Measurements from ENCODE around the gene SLC35E4.
A peak's percentile ranks its signal among the peaks of the same experiment; 100 is the strongest.

Gene SLC35E4

GRCh38 chr22:30680991-30681770, 45.6 kb downstream of the SLC35E4 start:
- H3K4me2 ChIP-seq, result peak overlapping the region; percentile 53 to 82 (median 73)
- peak in 4 of 11 experiments; percentile 52 to 79 (median 66); a peak in 6 of 22 replicates for TF ChIP-seq Cebpa-rat (IDR thresholded peaks at IDR 0.05)
- H3K36me3 ChIP-seq, result no peaks in the 10 kb centered on the region

GRCh38 chr22:30681831-30682230, 46.2 kb downstream of the SLC35E4 start:
- TF ChIP-seq Cebpa-rat (IDR thresholded peaks at IDR 0.05), result no peak
- Histone ChIP-seq H3K27me3 (no peaks in the 10 kb centered on the region), H3K4me2 (peak overlapping the region; percentile 53 to 82 (median 73); a peak in 21 of 22 replicates)

More at GRCh38 chr22:30680991-30681770, 45.6 kb downstream of the SLC35E4 start:
- Histone ChIP-seq H3K4me3 (no peak overlapping the region), H3K27ac (peak overlapping the region in 10 of 11 experiments; percentile 19 to 81 (median 64); a peak in 19 of 22 replicates), H3K9me3 (replicated peaks in 1 of 11) (no peaks in the 10 kb centered on the region), H4K20me1 (no peaks in the 10 kb centered on the region), H3K4me1 (peaks cover 21 to 33% (median 24%) of the 10 kb centered on the region in 10 experiments), H3K9ac (peak overlapping the region; percentile 4 to 65 (median 37); a peak in 14 of 22 replicates), H3K27me3 (no peaks in the 10 kb centered on the region)

GRCh38 chr22:30685178-30685577, 49.6 kb downstream of the SLC35E4 start:
- Histone ChIP-seq H3K4me2 (no peak overlapping the region), H4K20me1 (no peaks in the 10 kb centered on the region), H3K36me3 (no peaks in the 10 kb centered on the region), H3K9ac (no peak overlapping the region), H3K27ac (no peak overlapping the region), H3K4me3 (no peak overlapping the region), H3K9me3 (replicated peaks in 1 of 11) (no peaks in the 10 kb centered on the region), H3K4me1 (peaks cover 20 to 22% (median 21%) of the 10 kb centered on the region in 10 experiments), H3K27me3 (no peaks in the 10 kb centered on the region)
- no peak for TF ChIP-seq Cebpa-rat (IDR thresholded peaks at IDR 0.05)

More at GRCh38 chr22:30681831-30682230, 46.2 kb downstream of the SLC35E4 start:
- Histone ChIP-seq H3K4me1 (peaks cover 21 to 33% (median 24%) of the 10 kb centered on the region in 10 experiments), H3K27ac (peak overlapping the region in 7 of 11 experiments; percentile 50 to 81 (median 69); a peak in 10 of 22 replicates), H3K4me3 (no peak overlapping the region), H4K20me1 (no peaks in the 10 kb centered on the region), H3K36me3 (no peaks in the 10 kb centered on the region), H3K9ac (peak overlapping the region in 1 of 11 experiments; percentile 65; a peak in 2 of 22 replicates), H3K9me3 (replicated peaks in 1 of 11) (no peaks in the 10 kb centered on the region)

- Histone ChIP-seq H3K9me3 (replicated peaks in 1 of 11) (no peaks in the 10 kb centered on the region), H4K20me1 (no peaks in the 10 kb centered on the region), H3K27me3 (no peaks in the 10 kb centered on the region), H3K4me3 (no peak overlapping the region), H3K36me3 (no peaks in the 10 kb centered on the region), H3K4me1 (peaks cover 0 to under 1% (median 0%) of the 10 kb centered on the region in 10 experiments; a peak in 5 of 20 replicates), H3K27ac (no peak overlapping the region), H3K4me2 (no peak overlapping the region), H3K9ac (no peak overlapping the region)
- TF ChIP-seq Cebpa-rat (IDR thresholded peaks at IDR 0.05), result no peak
These were observed 51.8 kb downstream of the SLC35E4 start for GRCh38 chr22:30687358-30687757.

GRCh38 chr22:30689622-30690021, 54.0 kb downstream of the SLC35E4 start:
- peaks cover 0 to 11% (median 0%) of the 10 kb centered on the region in 10 experiments; a peak in 1 of 20 replicates for H3K4me1 ChIP-seq
- no peak overlapping the region for H3K4me3 ChIP-seq
- no peaks in the 10 kb centered on the region for H3K9me3 ChIP-seq (replicated peaks in 1 of 11)
- no peak overlapping the region for H3K27ac ChIP-seq
- TF ChIP-seq Cebpa-rat (IDR thresholded peaks at IDR 0.05), result no peak
- no peak overlapping the region for H3K4me2 ChIP-seq
- no peaks in the 10 kb centered on the region for H4K20me1 ChIP-seq
- H3K36me3 ChIP-seq, result no peaks in the 10 kb centered on the region
- H3K9ac ChIP-seq, result no peak overlapping the region
- no peaks in the 10 kb centered on the region for H3K27me3 ChIP-seq

GRCh38 chr22:30691204-30691603, 55.6 kb downstream of the SLC35E4 start:
- Histone ChIP-seq H3K27me3 (peaks cover 0 to 8% (median 0%) of the 10 kb centered on the region in 11 experiments; a peak in 2 of 22 replicates), H3K27ac (no peak overlapping the region), H3K9me3 (replicated peaks in 1 of 11) (no peaks in the 10 kb centered on the region), H3K36me3 (no peaks in the 10 kb centered on the region), H3K4me1 (peaks cover 0 to 16% (median 2%) of the 10 kb centered on the region in 10 experiments; a peak in 5 of 20 replicates), H3K4me2 (no peak overlapping the region), H3K4me3 (no peak overlapping the region), H3K9ac (no peak overlapping the region), H4K20me1 (no peaks in the 10 kb centered on the region)
- no peak for TF ChIP-seq Cebpa-rat (IDR thresholded peaks at IDR 0.05)

GRCh38 chr22:30694171-30694639, 58.6 kb downstream of the SLC35E4 start:
- Histone ChIP-seq H3K36me3 (no peaks in the 10 kb centered on the region), H3K27me3 (peaks cover 0 to 8% (median 0%) of the 10 kb centered on the region in 11 experiments; a peak in 2 of 22 replicates), H3K9me3 (replicated peaks in 1 of 11) (no peaks in the 10 kb centered on the region), H3K4me2 (peak overlapping the region; percentile 59 to 89 (median 84)), H3K9ac (peak overlapping the region; percentile 53 to 78 (median 71); a peak in 21 of 22 replicates), H4K20me1 (no peaks in the 10 kb centered on the region), H3K4me3 (peak overlapping the region; percentile 51 to 73 (median 63)), H3K4me1 (peaks cover 0 to 16% (median 2%) of the 10 kb centered on the region in 10 experiments; a peak in 5 of 20 replicates), H3K27ac (peak overlapping the region in 10 of 11 experiments; percentile 40 to 62 (median 53); a peak in 17 of 22 replicates)
- TF ChIP-seq Cebpa-rat (IDR thresholded peaks at IDR 0.05), result no peak

- Histone ChIP-seq H3K36me3 (no peaks in the 10 kb centered on the region), H3K4me3 (peak within 1 kb of the TSS; percentile 51 to 73 (median 63)), H4K20me1 (no peaks in the 10 kb centered on the region), H3K9ac (peak within 1 kb of the TSS; percentile 58 to 78 (median 71); a peak in 21 of 22 replicates), H3K27ac (peak within 1 kb of the TSS in 10 of 11 experiments; percentile 40 to 62 (median 53); a peak in 17 of 22 replicates), H3K9me3 (replicated peaks in 1 of 11) (no peaks in the 10 kb centered on the region), H3K4me2 (peak within 1 kb of the TSS; percentile 73 to 89 (median 84)), H3K27me3 (peaks cover 0 to 8% (median 0%) of the 10 kb centered on the region in 11 experiments; a peak in 2 of 22 replicates), H3K4me1 (peaks cover 0 to 16% (median 2%) of the 10 kb centered on the region in 10 experiments; a peak in 5 of 20 replicates)
- no peak for TF ChIP-seq Cebpa-rat (IDR thresholded peaks at IDR 0.05)
These were observed 59.2 kb downstream of the SLC35E4 start, which contains the start of gene OSBP2 for GRCh38 chr22:30694640-30695350. Gene OSBP2, plus strand, starts transcription at chr22:30694874. Its CDS starts 36 bp downstream, at chr22:30694910.

Data from BLaER1 treated with 17β-estradiol and CSF1 and Interleukin-3, amounts not matched to agents 10 nM and 100 nM (cell line).